PFSK-1 (cell line): ENCODE results near the gene ARHGAP15.

Experiments
- POLR2AphosphoS5 ChIP-seq: IDR thresholded peaks from 2 replicates; pipeline ENCODE4 v1.6.1; 2012; ENCODE audit warnings: low read depth, mild to moderate bottlenecking, control low read depth, low read length, moderate library complexity
- TAF1 ChIP-seq: IDR thresholded peaks from 2 replicates; pipeline ENCODE4 v1.6.1; 2012; ENCODE audit warnings: low read length, control low read depth, borderline replicate concordance; ENCODE audit not compliant: insufficient read depth

DNA sequence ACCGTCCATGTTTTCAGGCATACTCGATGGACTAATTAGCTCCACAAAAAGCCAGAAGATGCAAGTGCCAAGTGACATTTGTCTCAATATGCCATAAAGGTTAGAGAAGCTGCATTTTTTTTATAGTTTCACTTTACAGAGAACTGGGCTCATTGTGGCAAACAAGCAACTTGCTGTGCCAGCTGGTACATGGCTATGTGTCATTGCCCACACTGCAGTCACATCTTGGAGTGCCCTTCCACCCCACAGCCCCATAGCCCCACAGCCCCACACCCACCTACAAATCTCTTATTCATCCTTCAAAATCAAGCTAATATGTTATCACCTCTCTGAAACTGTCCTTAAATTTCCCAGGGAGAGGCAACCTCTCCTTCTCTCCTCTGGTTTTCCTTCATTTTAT lies 451.9 kb downstream of the ARHGAP15 start:
- no peak for TF ChIP-seq POLR2AphosphoS5
- no peak for TF ChIP-seq TAF1
